HepG2 (cell line): ENCODE data around the gene P4HB. TPM values are rescaled to one million over a fixed set of nuclear protein-coding genes. Genes with fewer than 3 reads are reported as not detected.

Source experiments
- DNMT3B ChIP-seq: conservative IDR thresholded peaks from 2 replicates; pipeline ENCODE4 v1.6.1; 2016; ENCODE audit warnings: missing biosample characterization, control low read depth
- GABPB1 ChIP-seq: IDR thresholded peaks from 2 replicates; pipeline ENCODE4 v1.6.1; 2016; ENCODE audit warnings: mild to moderate bottlenecking, missing genetic modification reagents, moderate library complexity, missing compliant biosample characterization
- HDAC1 ChIP-seq: sonication (generic); formaldehyde crosslinking; IDR thresholded peaks from 2 replicates; pipeline ENCODE4 v1.5.1; 2020; ENCODE audit warnings: mild to moderate bottlenecking, missing genetic modification reagents
- HES4 ChIP-seq: sonication (generic); formaldehyde crosslinking; IDR thresholded peaks from 2 replicates; pipeline ENCODE4 v1.9.0; 2021; ENCODE audit warnings: mild to moderate bottlenecking, missing genetic modification reagents, borderline replicate concordance
- HNRNPLL ChIP-seq: fragments of 200-400 bp; formaldehyde crosslinking; IDR thresholded peaks from 2 replicates; pipeline ENCODE4 v1.6.1; 2017; ENCODE audit warnings: mild to moderate bottlenecking, low read depth, low read length; ENCODE audit not compliant: poor library complexity, severe bottlenecking
- KDM5B ChIP-seq: sonication (generic); formaldehyde crosslinking; IDR thresholded peaks from 2 replicates; pipeline ENCODE4 v1.4.0; 2020; ENCODE audit warnings: missing genetic modification reagents, mild to moderate bottlenecking, borderline replicate concordance
- KLF16 ChIP-seq, 2 experiments: sonication (generic) in 1 of 2; formaldehyde crosslinking in 1 of 2; IDR thresholded peaks; 2 replicates each; pipeline versions ENCODE4 v1.6.1 to v1.8.0; 2016 to 2023; ENCODE audit warnings: missing genetic modification reagents in 2 of 2, missing compliant biosample characterization in 1 of 2
- KMT2A ChIP-seq: sonication (generic); formaldehyde crosslinking; IDR thresholded peaks from 2 replicates; pipeline ENCODE4 v1.4.0; 2020; ENCODE audit warnings: missing genetic modification reagents
- RBM22 ChIP-seq: fragments of 200-400 bp; formaldehyde crosslinking; optimal IDR thresholded peaks from 2 replicates; pipeline ENCODE3; 2017; ENCODE audit warnings: mild to moderate bottlenecking, low read length, moderate library complexity
- RCOR2 ChIP-seq: IDR thresholded peaks from 2 replicates; pipeline ENCODE4 v1.6.1; 2016; ENCODE audit warnings: missing biosample characterization, missing genetic modification reagents
- SATB2 ChIP-seq: sonication (generic); formaldehyde crosslinking; IDR thresholded peaks from 2 replicates; pipeline ENCODE4 v1.5.0; 2020; ENCODE audit warnings: missing genetic modification reagents
- ZBTB20 ChIP-seq: sonication (generic); formaldehyde crosslinking; IDR thresholded peaks from 2 replicates; pipeline ENCODE4 v1.8.1; 2023; ENCODE audit warnings: missing genetic modification reagents, low read depth, mild to moderate bottlenecking, borderline replicate concordance
- ZNF235 ChIP-seq: sonication (generic); formaldehyde crosslinking; IDR thresholded peaks from 2 replicates; pipeline ENCODE4 v1.8.1; 2023; ENCODE audit warnings: mild to moderate bottlenecking, missing genetic modification reagents, borderline replicate concordance
- ZNF34 ChIP-seq: sonication (generic); formaldehyde crosslinking; IDR thresholded peaks from 2 replicates; pipeline ENCODE4 v1.4.0; 2020; ENCODE audit warnings: mild to moderate bottlenecking, missing genetic modification reagents, borderline replicate concordance
- ZNF382 ChIP-seq: sonication (generic); formaldehyde crosslinking; IDR thresholded peaks from 2 replicates; pipeline ENCODE4 v1.5.0; 2020; ENCODE audit warnings: missing genetic modification reagents, mild to moderate bottlenecking, borderline replicate concordance
- ZNF547 ChIP-seq: sonication (generic); formaldehyde crosslinking; IDR thresholded peaks from 2 replicates; pipeline ENCODE4 v1.5.1; 2020; ENCODE audit warnings: mild to moderate bottlenecking, missing genetic modification reagents
- ZNF564 ChIP-seq: sonication (generic); formaldehyde crosslinking; IDR thresholded peaks from 2 replicates; pipeline ENCODE4 v1.8.1; 2023; ENCODE audit warnings: mild to moderate bottlenecking, missing genetic modification reagents
- ZSCAN12 ChIP-seq: sonication (generic); formaldehyde crosslinking; IDR thresholded peaks from 2 replicates; pipeline ENCODE4 v1.9.0; 2021; ENCODE audit warnings: mild to moderate bottlenecking, missing genetic modification reagents
- polyA plus RNA-seq, 8 experiments: library from polyadenylated mRNA; depleted of rRNA in 3 of 8; stranded (reverse) in 7 of 8; unstranded in 1 of 8; fragments of >200 nt; fragmentation: Illumina TruSeq in 4 of 8; extraction: Trizol in 4 of 8; gene quantifications; 2 replicates each; pipeline versions ENCODE4 v1.2.1 to v1.2.3, GENCODE V29; 2011 to 2016; ENCODE audit warnings: low read depth in 4 of 8, missing spikeins in 1 of 8, mixed read lengths in 1 of 8; ENCODE audit not compliant: insufficient read depth in 1 of 8
- total RNA-seq, 5 experiments: library from RNA; depleted of rRNA; stranded (reverse); fragments of >200 nt; fragmentation: Illumina TruSeq; extraction: Trizol; gene quantifications; 2 replicates each; pipeline ENCODE4 v1.2.3, GENCODE V29; 2016; ENCODE audit warnings: low read depth in 1 of 5
- TF ChIP-seq, protein P1 (sequence below): sonication (generic); formaldehyde crosslinking; IDR thresholded peaks from 2 replicates; pipeline ENCODE4 v1.4.0; 2020; ENCODE audit warnings: missing genetic modification reagents
- TF ChIP-seq, protein P2 (sequence below): sonication (generic); formaldehyde crosslinking; IDR thresholded peaks from 2 replicates; pipeline ENCODE4 v1.8.0; 2022; ENCODE audit warnings: mild to moderate bottlenecking, missing genetic modification reagents, borderline replicate concordance
- TF ChIP-seq, protein P3 (sequence below): sonication (generic); formaldehyde crosslinking; IDR thresholded peaks from 2 replicates; pipeline ENCODE4 v1.9.0; 2021; ENCODE audit warnings: missing genetic modification reagents, borderline replicate concordance
- TF ChIP-seq, protein P4 (sequence below): sonication (generic); formaldehyde crosslinking; IDR thresholded peaks from 2 replicates; pipeline ENCODE4 v1.4.0; 2020; ENCODE audit warnings: mild to moderate bottlenecking, missing genetic modification reagents

Gene P4HB
- total and polyA plus RNA-seq, 2 of the 13 experiments (the other 11 are each of a cell fraction or from before 2014, with no cell fraction given): 185 to 782 TPM

GRCh38 chr17:81902023-81902652 lies 41.8 kb upstream of the P4HB start, which contains the start of gene NPB (continued):
- TF ChIP-seq ZSCAN12 (CRISPR knock-in tag): 0 out of 2 replicates have a peak, but pooled peaks have one; percentile 9
- TF ChIP-seq RCOR2: no peak
- no peak for TF ChIP-seq SATB2 (CRISPR knock-in tag)
- TF ChIP-seq, protein P1, sequence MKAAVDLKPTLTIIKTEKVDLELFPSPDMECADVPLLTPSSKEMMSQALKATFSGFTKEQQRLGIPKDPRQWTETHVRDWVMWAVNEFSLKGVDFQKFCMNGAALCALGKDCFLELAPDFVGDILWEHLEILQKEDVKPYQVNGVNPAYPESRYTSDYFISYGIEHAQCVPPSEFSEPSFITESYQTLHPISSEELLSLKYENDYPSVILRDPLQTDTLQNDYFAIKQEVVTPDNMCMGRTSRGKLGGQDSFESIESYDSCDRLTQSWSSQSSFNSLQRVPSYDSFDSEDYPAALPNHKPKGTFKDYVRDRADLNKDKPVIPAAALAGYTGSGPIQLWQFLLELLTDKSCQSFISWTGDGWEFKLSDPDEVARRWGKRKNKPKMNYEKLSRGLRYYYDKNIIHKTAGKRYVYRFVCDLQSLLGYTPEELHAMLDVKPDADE (CRISPR knock-in tag): 0 out of 2 replicates have a peak, but pooled peaks have one; percentile 53
- TF ChIP-seq KMT2A: no peak
- no peak for TF ChIP-seq DNMT3B (CRISPR knock-in tag)
- TF ChIP-seq, protein P2, sequence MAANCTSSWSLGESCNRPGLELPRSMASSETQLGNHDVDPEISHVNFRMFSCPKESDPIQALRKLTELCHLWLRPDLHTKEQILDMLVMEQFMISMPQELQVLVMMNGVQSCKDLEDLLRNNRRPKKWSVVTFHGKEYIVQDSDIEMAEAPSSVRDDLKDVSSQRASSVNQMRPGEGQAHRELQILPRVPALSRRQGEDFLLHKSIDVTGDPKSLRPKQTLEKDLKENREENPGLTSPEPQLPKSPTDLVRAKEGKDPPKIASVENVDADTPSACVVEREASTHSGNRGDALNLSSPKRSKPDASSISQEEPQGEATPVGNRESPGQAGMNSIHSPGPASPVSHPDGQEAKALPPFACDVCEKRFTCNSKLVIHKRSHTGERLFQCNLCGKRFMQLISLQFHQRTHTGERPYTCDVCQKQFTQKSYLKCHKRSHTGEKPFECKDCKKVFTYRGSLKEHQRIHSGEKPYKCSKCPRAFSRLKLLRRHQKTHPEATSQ (CRISPR knock-in tag): peak; percentile 52; the same call in 1 of the 2 replicates
- 0 out of 4 replicates have a peak, but pooled peaks of 1 of the 2 experiments have one; percentile 32 for TF ChIP-seq KLF16 (CRISPR knock-in tag; IDR thresholded peaks at IDR 0.05)
- peak; percentile 87; the same call in 1 of the 2 replicates for TF ChIP-seq ZNF34 (CRISPR knock-in tag)
- TF ChIP-seq KDM5B (CRISPR knock-in tag): no peak; the same call in 1 of the 2 replicates
- peak; percentile 88; the same call in 1 of the 2 replicates for TF ChIP-seq HES4
- TF ChIP-seq, protein P3, sequence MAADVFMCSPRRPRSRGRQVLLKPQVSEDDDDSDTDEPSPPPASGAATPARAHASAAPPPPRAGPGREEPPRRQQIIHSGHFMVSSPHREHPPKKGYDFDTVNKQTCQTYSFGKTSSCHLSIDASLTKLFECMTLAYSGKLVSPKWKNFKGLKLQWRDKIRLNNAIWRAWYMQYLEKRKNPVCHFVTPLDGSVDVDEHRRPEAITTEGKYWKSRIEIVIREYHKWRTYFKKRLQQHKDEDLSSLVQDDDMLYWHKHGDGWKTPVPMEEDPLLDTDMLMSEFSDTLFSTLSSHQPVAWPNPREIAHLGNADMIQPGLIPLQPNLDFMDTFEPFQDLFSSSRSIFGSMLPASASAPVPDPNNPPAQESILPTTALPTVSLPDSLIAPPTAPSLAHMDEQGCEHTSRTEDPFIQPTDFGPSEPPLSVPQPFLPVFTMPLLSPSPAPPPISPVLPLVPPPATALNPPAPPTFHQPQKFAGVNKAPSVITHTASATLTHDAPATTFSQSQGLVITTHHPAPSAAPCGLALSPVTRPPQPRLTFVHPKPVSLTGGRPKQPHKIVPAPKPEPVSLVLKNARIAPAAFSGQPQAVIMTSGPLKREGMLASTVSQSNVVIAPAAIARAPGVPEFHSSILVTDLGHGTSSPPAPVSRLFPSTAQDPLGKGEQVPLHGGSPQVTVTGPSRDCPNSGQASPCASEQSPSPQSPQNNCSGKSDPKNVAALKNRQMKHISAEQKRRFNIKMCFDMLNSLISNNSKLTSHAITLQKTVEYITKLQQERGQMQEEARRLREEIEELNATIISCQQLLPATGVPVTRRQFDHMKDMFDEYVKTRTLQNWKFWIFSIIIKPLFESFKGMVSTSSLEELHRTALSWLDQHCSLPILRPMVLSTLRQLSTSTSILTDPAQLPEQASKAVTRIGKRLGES: peak; percentile 9; the same call in 1 of the 2 replicates
- TF ChIP-seq GABPB1 (CRISPR knock-in tag): no peak
- TF ChIP-seq ZNF547: 0 out of 2 replicates have a peak, but pooled peaks have one; percentile 39
- no peak for TF ChIP-seq HDAC1 (CRISPR knock-in tag)
- 0 out of 2 replicates have a peak, but pooled peaks have one; percentile 10 for TF ChIP-seq ZNF235
- TF ChIP-seq, protein P4, sequence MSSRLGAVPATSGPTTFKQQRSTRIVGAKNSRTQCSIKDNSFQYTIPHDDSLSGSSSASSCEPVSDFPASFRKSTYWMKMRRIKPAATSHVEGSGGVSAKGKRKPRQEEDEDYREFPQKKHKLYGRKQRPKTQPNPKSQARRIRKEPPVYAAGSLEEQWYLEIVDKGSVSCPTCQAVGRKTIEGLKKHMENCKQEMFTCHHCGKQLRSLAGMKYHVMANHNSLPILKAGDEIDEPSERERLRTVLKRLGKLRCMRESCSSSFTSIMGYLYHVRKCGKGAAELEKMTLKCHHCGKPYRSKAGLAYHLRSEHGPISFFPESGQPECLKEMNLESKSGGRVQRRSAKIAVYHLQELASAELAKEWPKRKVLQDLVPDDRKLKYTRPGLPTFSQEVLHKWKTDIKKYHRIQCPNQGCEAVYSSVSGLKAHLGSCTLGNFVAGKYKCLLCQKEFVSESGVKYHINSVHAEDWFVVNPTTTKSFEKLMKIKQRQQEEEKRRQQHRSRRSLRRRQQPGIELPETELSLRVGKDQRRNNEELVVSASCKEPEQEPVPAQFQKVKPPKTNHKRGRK: no peak
- no peak for TF ChIP-seq ZBTB20 (CRISPR knock-in tag)
- no peak for TF ChIP-seq ZNF564 (CRISPR knock-in tag)
- peak; percentile 12 for TF ChIP-seq RBM22
- no peak for TF ChIP-seq ZNF382 (CRISPR knock-in tag)
- no peak for TF ChIP-seq HNRNPLL
